Naive thymus-derived CD4-positive, alpha-beta T cell (primary cell): ENCODE measurements around the gene C14orf132. TPM values are rescaled to one million over a fixed set of nuclear protein-coding genes. Genes with fewer than 3 reads are reported as not detected.

ENCODE experiments used
- ATAC-seq: fragments of 150-1000 bp; cut with Tn5 transposase; 2 replicates; pipeline ENCODE4 v1.10.0; 2021; ENCODE audit warnings: mild to moderate bottlenecking, moderate library complexity
- CTCF ChIA-PET: fragments of 350-600 bp; sonication (Branson Sonifier 250); formaldehyde crosslinking; loops from one replicate; lab custom pipeline; 2021; ENCODE audit warnings: antibody characterized with exemption; lab: Charles Lee
- POLR2A ChIA-PET: fragments of 350-600 bp; sonication (Branson Sonifier 250); formaldehyde crosslinking; loops from one replicate; lab custom pipeline; 2021; ENCODE audit warnings: antibody characterized with exemption, inconsistent platforms; lab: Charles Lee
- DNase-seq, 9 donors: peaks; one replicate each; pipeline versions ENCODE4 v3.0.0 to v3.0.0-alpha.2; 2020 to 2022; ENCODE audit warnings: mixed read lengths in 1 of 9
- H3K27ac ChIP-seq: one replicate; pipeline ENCODE4 v1.7.0; 2013; ENCODE audit warnings: mild to moderate bottlenecking, low read depth, low read length, moderate library complexity
- H3K27me3 ChIP-seq, 2 donors: one replicate each; pipeline ENCODE4 v1.7.0; 2013; ENCODE audit warnings: low read length in 2 of 2, mild to moderate bottlenecking in 2 of 2, moderate library complexity in 2 of 2; ENCODE audit not compliant: control insufficient read depth in 2 of 2, insufficient read depth in 2 of 2
- H3K36me3 ChIP-seq, 3 experiments: 1 replicate in 2 of 3; 2 replicates in 1 of 3; pipeline ENCODE4 v1.7.0; 2013; ENCODE audit warnings: low read length in 3 of 3, mild to moderate bottlenecking in 3 of 3, moderate library complexity in 1 of 3; ENCODE audit not compliant: insufficient read depth in 3 of 3, control insufficient read depth in 2 of 3
- H3K4me1 ChIP-seq, 2 donors: one replicate each; pipeline ENCODE4 v1.7.0; 2013; ENCODE audit warnings: low read length in 2 of 2, mild to moderate bottlenecking in 2 of 2, moderate library complexity in 1 of 2; ENCODE audit not compliant: control insufficient read depth in 2 of 2, insufficient read depth in 2 of 2
- H3K4me3 ChIP-seq: 2 replicates; pipeline ENCODE4 v1.7.0; 2013; ENCODE audit warnings: mild to moderate bottlenecking, low read length
- H3K9me3 ChIP-seq, 3 experiments: 1 replicate in 2 of 3; 2 replicates in 1 of 3; pipeline ENCODE4 v1.7.0; 2013; ENCODE audit warnings: low read length in 3 of 3; ENCODE audit not compliant: control insufficient read depth in 2 of 3
- H3K27ac Mint-ChIP-seq, 9 donors: one replicate each; pipeline ENCODE4 v1.8.0; 2020 to 2022; ENCODE audit warnings: mixed read lengths in 9 of 9, mild to moderate bottlenecking in 8 of 9, moderate library complexity in 5 of 9, inconsistent platforms in 2 of 9
- H3K27me3 Mint-ChIP-seq, 5 donors: one replicate each; pipeline ENCODE4 v1.8.0; 2021 to 2022; ENCODE audit warnings: mixed read lengths in 5 of 5, mild to moderate bottlenecking in 1 of 5
- H3K36me3 Mint-ChIP-seq, 5 donors: one replicate each; pipeline ENCODE4 v1.8.0; 2020 to 2022; ENCODE audit warnings: mixed read lengths in 5 of 5, mild to moderate bottlenecking in 3 of 5, inconsistent platforms in 1 of 5
- H3K4me1 Mint-ChIP-seq, 7 donors: one replicate each; pipeline ENCODE4 v1.8.0; 2020 to 2022; ENCODE audit warnings: mixed read lengths in 7 of 7, mild to moderate bottlenecking in 3 of 7, inconsistent platforms in 1 of 7
- H3K4me3 Mint-ChIP-seq, 10 donors: one replicate each; pipeline ENCODE4 v1.8.0; 2020 to 2022; ENCODE audit warnings: mild to moderate bottlenecking in 10 of 10, mixed read lengths in 10 of 10, moderate library complexity in 6 of 10, inconsistent platforms in 2 of 10
- H3K9me3 Mint-ChIP-seq, 11 donors: one replicate each; pipeline ENCODE4 v1.8.0; 2020 to 2022; ENCODE audit warnings: mixed read lengths in 11 of 11, mild to moderate bottlenecking in 4 of 11, inconsistent platforms in 1 of 11, moderate library complexity in 1 of 11
- intact Hi-C, 2 donors: fragments of 100-400 bp; cut with micrococcal nuclease; formaldehyde crosslinking; loops; one replicate each; pipeline ENCODE4 v1.15.1; 2023
- polyA plus RNA-seq, 2 donors: library from polyadenylated mRNA; unstranded; fragments of 300-500 nt; fragmentation: Illumina TruSeq; gene quantifications; one replicate each; pipeline ENCODE4 v1.2.3, GENCODE V29; 2021
- total RNA-seq, 6 experiments: library from RNA in 5 of 6; stranded (reverse) in 5 of 6; gene quantifications; 1 replicate in 5 of 6; 2 replicates in 1 of 6; pipeline ENCODE4 v1.2.3 and lab custom pipeline; 2021 to 2026

The C14orf132 gene
- total RNA-seq (10 to 100 TPM in 2 of 5 experiments, 1 to 10 TPM in 2, under 1 TPM in 1; 0.41 to 22.9 (median 7.8) TPM), polyA plus RNA-seq (1 to 10 TPM; 3.9 to 7.2 TPM), total RNA-seq (lab: John Stamatoyannopoulos, UW) (12.0 reads per million, percentile 39 among the genes with 10 or more reads in this experiment)

DNA sequence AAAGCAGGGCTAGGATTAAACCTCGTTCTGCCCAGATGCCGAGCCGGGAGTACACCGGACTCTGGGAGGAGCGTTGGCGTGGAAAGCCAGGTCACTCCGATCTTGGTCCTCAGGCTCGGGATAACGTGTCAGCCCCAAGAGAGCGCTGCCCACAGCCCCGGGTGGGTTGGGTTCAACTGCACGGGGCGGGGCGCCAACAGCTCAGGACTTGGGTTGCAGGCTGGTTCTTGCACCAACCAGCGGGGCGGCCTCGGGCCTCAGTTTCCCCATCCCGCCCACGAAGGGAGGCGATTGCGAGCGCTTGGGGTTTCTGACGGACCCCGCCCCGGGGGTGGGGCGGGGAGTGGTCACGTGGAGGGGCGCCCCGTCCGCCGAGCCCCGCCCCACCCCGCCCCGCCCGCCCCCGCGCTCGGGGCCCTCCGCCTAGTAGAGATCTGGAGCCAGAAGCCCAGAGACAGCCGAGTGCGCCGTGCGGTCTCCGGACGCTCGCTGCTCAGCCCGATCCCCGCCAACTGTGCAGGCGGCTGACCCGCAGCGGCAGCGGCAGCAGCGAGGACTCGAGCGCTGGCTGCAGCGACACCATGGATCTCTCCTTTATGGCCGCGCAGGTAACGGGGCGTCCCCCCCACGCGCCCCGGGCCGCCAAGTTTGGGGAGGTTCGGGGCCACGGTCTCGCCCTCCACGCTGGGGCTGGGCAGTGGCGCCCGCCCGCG is at the start of gene C14orf132:
TSS of gene C14orf132 (plus strand) at position 443 of the 713 bp plus-strand sequence. CDS start at position 582, 139 bp downstream.
- Mint-ChIP-seq H3K9me3 (no peaks in the 10 kb centered on the region), H3K4me1 (peaks cover 11 to 44% (median 30%) of the 10 kb centered on the region in 7 donors), H3K27ac (peak within 1 kb of the TSS in 5 of 9 donors; percentile 25 to 74 (median 62)), H3K4me3 (peak within 1 kb of the TSS; percentile 76 to 93 (median 84)), H3K27me3 (peaks cover 0 to 53% (median 32%) of the 10 kb centered on the region in 5 donors), H3K36me3 (peaks cover 0 to 6% (median 0%) of the 10 kb centered on the region in 5 donors)
- H3K27ac ChIP-seq: peak within 1 kb of the TSS; percentile 18
- ChIA-PET CTCF (interaction anchor here (0.8 to 1.8 kb wide), 4 partner anchors 9 to 45 kb away, joined by 3 to 4 read pairs (median 4); no protein-coding TSS in a partner anchor), POLR2A (interaction anchor here (3.6 kb wide), 1 partner anchor 12 kb away, joined by 15 read pairs; no protein-coding TSS in a partner anchor)
- H3K9me3 ChIP-seq: no peaks in the 10 kb centered on the region
- peaks cover 0 to 5% of the 10 kb centered on the region in 2 donors for H3K4me1 ChIP-seq
- H3K4me3 ChIP-seq: peak within 1 kb of the TSS; percentile 48
- peak; percentile 7 to 56 (median 27) for DNase-seq
- H3K27me3 ChIP-seq: peaks cover 0 to 9% of the 10 kb centered on the region in 2 donors
- H3K36me3 ChIP-seq: no peaks in the 10 kb centered on the region
- intact Hi-C loops: loop anchor here in 1 of 2 donors (1.0 to 5.0 kb wide), 3 partner anchors 12 to 463 kb away; partner anchors contain the start of gene PAPOLA
- peak; percentile 85 for ATAC-seq

DNA sequence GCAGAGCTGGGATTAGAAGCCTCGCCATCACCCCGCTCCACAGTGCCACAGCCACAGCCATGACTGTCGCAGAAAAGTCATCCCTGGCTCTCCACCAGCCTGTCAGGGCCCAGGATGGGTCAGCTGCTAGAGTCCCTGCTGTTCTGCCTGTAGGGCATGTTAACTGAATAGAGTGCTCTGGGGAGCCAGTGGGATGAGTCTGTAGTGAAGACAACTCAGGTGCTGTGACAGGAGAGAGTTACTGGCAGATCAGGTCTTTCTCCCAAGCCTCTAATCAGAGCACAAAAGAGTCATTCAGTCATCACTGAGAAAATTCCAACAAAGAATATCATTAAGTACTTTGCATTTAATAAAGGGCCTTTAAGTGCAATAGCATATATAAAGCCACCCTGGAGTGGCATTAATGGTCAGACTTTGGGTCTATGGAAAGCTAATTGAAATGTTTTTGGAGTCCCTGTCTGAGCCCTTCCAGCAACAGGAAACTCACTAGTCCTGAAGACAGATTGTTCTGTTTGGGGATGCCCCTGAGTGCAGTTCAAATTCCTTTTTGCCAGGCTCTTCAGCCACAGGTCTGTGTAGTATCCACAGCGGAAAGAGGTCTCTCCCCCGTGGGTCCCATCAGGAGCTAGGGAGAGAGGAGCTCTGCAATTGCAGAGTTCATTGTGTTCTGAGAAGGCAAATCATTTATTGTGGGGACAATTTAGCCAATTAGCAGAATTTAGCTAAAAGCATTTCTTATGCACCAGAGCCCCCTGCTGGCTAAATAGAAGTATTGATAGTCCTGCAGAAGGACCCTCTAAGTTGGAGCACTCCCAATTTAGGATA is 45.2 kb upstream of the C14orf132 start:
- ATAC-seq (no peak), DNase-seq (peak in 7 of 9 donors; percentile 5 to 45 (median 37))
- Mint-ChIP-seq H3K36me3 (peaks cover 0 to 5% (median 3%) of the 10 kb centered on the region in 5 donors), H3K9me3 (peaks cover 0 to 28% (median 19%) of the 10 kb centered on the region in 11 donors), H3K4me3 (no peak overlapping the region), H3K27ac (no peak overlapping the region), H3K4me1 (no peaks in the 10 kb centered on the region), H3K27me3 (peaks cover 17 to 70% (median 55%) of the 10 kb centered on the region in 5 donors)
- no peaks in the 10 kb centered on the region for H3K27me3 ChIP-seq
- CTCF ChIA-PET: interaction anchor here (0.8 to 1.7 kb wide), 4 partner anchors 10 to 1342 kb away, joined by 3 to 7 read pairs (median 4); no protein-coding TSS in a partner anchor
- no peaks in the 10 kb centered on the region for H3K36me3 ChIP-seq
- no peak overlapping the region for H3K27ac ChIP-seq
- H3K4me3 ChIP-seq: no peak overlapping the region
- POLR2A ChIA-PET: no interaction called here
- intact Hi-C loops: loop anchor here (1.0 to 5.0 kb wide), 4 partner anchors 99 to 567 kb away; no protein-coding TSS in a partner anchor
- no peaks in the 10 kb centered on the region for H3K9me3 ChIP-seq
- H3K4me1 ChIP-seq: no peaks in the 10 kb centered on the region

DNA sequence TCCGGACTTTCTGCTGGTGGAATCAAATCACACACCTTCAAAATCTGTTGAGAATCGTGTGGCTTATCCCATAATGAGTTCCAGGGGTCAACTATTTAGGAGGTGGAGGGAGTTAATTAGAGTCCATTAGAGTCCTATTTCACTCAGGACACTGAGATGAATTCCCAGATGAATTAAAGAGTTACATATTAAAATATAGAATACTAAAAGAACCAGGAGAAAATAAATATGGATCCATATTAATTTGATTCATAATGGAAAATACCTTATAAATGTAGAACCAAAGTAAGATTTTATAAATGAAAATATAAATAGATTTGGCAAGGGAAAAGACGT is 44.6 kb upstream of the C14orf132 start:
- POLR2A ChIA-PET: no interaction called here
- intact Hi-C loops: loop anchor here (1.0 to 5.0 kb wide), 4 partner anchors 99 to 567 kb away; no protein-coding TSS in a partner anchor
- CTCF ChIA-PET: interaction anchor here (0.8 to 1.7 kb wide), 4 partner anchors 11 to 1343 kb away, joined by 3 to 7 read pairs (median 4); no protein-coding TSS in a partner anchor

DNA sequence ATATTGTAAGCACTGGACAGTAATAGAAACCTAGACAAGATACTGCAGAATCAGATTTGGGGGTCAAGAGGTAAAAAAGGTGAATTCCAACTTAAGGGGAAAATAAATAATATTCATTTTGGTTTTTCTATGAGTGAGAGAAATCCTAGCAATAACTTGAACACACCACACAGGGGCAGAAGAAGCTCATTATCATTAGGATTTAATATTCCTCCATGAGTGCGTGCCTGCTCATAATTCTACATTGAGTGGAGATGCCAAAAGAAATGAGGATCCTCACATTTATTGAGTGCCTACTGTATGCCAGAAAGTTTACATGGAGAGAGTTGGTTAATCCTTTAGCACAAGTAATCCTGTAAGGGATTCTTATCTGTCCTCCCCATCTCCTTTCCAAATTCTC is 40.5 kb upstream of the C14orf132 start:
- Mint-ChIP-seq H3K27me3 (peaks cover 36 to 67% (median 60%) of the 10 kb centered on the region in 5 donors), H3K36me3 (peaks cover 0 to 10% (median 0%) of the 10 kb centered on the region in 5 donors), H3K9me3 (peaks cover 0 to 12% (median 10%) of the 10 kb centered on the region in 11 donors), H3K27ac (no peak overlapping the region), H3K4me3 (no peak overlapping the region), H3K4me1 (no peaks in the 10 kb centered on the region)
- Histone ChIP-seq H3K27me3 (peaks cover 0 to 4% of the 10 kb centered on the region in 2 donors), H3K4me1 (no peaks in the 10 kb centered on the region), H3K27ac (no peak overlapping the region), H3K4me3 (no peak overlapping the region), H3K9me3 (no peaks in the 10 kb centered on the region), H3K36me3 (no peaks in the 10 kb centered on the region)
- intact Hi-C loops: loop anchor here in 1 of 2 donors (1.0 to 5.0 kb wide), 4 partner anchors 39 to 426 kb away; partner anchors contain the start of gene C14orf132
- no peak for ATAC-seq
- DNase-seq: peak in 2 of 9 donors; percentile 4 to 6
- ChIA-PET CTCF (interaction anchor here (0.8 to 1.3 kb wide), 4 partner anchors 100 to 293 kb away, joined by 3 to 5 read pairs (median 4); no protein-coding TSS in a partner anchor), POLR2A (interaction anchor here (1.4 kb wide), 1 partner anchor 465 kb away, joined by 3 read pairs; no protein-coding TSS in a partner anchor)

More for the DNA sequence above, 44.6 kb upstream of the C14orf132 start:
- Histone ChIP-seq H3K27me3 (no peaks in the 10 kb centered on the region), H3K4me3 (no peak overlapping the region), H3K27ac (no peak overlapping the region), H3K9me3 (no peaks in the 10 kb centered on the region), H3K36me3 (no peaks in the 10 kb centered on the region), H3K4me1 (no peaks in the 10 kb centered on the region)
- peaks cover 0 to 25% (median 18%) of the 10 kb centered on the region in 11 donors for H3K9me3 Mint-ChIP-seq
- H3K4me1 Mint-ChIP-seq: no peaks in the 10 kb centered on the region
- no peak overlapping the region for H3K27ac Mint-ChIP-seq
- DNase-seq (peak in 1 of 9 donors; percentile 1), ATAC-seq (no peak)
- H3K36me3 Mint-ChIP-seq: peaks cover 0 to 5% (median 3%) of the 10 kb centered on the region in 5 donors
- peaks cover 21 to 67% (median 55%) of the 10 kb centered on the region in 5 donors for H3K27me3 Mint-ChIP-seq
- H3K4me3 Mint-ChIP-seq: no peak overlapping the region

DNA sequence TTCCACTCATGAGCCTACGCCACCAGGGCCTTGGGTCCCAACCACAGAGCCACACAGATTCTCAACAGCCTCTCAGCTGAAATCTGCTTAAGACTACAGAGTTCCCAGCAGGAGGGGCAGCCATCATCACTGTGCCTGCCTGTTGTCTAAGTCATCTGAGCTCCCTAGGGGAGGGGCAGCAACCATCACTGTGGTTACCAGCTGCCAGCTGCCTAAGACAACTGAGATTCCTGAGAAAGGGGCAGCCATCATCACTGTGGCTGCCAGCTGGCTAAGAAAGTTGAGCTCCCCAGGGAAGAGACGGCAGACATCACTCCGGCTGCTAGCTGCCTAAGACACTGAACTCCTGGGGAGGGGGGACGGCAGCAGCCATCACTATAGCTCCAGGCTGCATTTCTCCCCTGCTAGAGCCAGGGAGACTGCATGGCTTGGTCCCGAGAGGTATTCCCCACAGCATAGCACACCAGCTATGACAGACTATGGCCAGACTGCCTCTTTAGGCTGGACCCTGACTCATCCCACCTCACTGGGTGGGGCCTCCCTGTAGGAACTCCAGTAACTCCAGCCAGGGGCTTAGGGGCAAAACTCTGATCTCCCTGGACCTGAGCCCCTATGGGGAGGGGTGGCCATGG is 37.2 kb upstream of the C14orf132 start:
- H3K4me3 Mint-ChIP-seq: no peak overlapping the region
- intact Hi-C loops: no loop called here
- CTCF ChIA-PET: interaction anchor here (0.6 to 1.3 kb wide), 2 partner anchors 10 to 112 kb away, joined by 3 read pairs; no protein-coding TSS in a partner anchor

More for the DNA sequence above, 37.2 kb upstream of the C14orf132 start:
- Histone ChIP-seq H3K36me3 (no peaks in the 10 kb centered on the region), H3K27ac (no peak overlapping the region), H3K9me3 (no peaks in the 10 kb centered on the region), H3K4me1 (no peaks in the 10 kb centered on the region), H3K27me3 (peaks cover 0 to 4% of the 10 kb centered on the region in 2 donors), H3K4me3 (no peak overlapping the region)
- peaks cover 0 to 26% (median 16%) of the 10 kb centered on the region in 11 donors for H3K9me3 Mint-ChIP-seq
- no peak for ATAC-seq
- DNase-seq: no peak
- H3K36me3 Mint-ChIP-seq: peaks cover 0 to 14% (median 6%) of the 10 kb centered on the region in 5 donors
- H3K27me3 Mint-ChIP-seq: peaks cover 45 to 72% (median 54%) of the 10 kb centered on the region in 5 donors
- POLR2A ChIA-PET: no interaction called here
- no peak overlapping the region for H3K27ac Mint-ChIP-seq
- H3K4me1 Mint-ChIP-seq: no peaks in the 10 kb centered on the region
